Lower lobe of right lung (tissue), 2 donors: ENCODE results near the gene PACRG. TPM values are rescaled to one million over a fixed set of nuclear protein-coding genes. Genes with fewer than 3 reads are reported as not detected.

Source experiments
- ATAC-seq, 2 donors: fragments of 200-7000 bp; cut with Tn5 transposase; one replicate each; pipeline ENCODE4 v1.9.1; 2020 to 2022; ENCODE audit warnings: mild to moderate bottlenecking in 2 of 2, moderate library complexity in 2 of 2
- DNase-seq: peaks from one replicate; pipeline ENCODE4 v3.0.0-alpha.2; 2020
- H3K27ac ChIP-seq: fragments of 200-600 bp; one replicate; pipeline ENCODE4 v1.8.0; 2022
- H3K27me3 ChIP-seq: fragments of 200-600 bp; one replicate; pipeline ENCODE4 v1.8.0; 2022; ENCODE audit warnings: low read depth
- H3K36me3 ChIP-seq: fragments of 200-600 bp; one replicate; pipeline ENCODE4 v1.8.0; 2022; ENCODE audit warnings: mild to moderate bottlenecking
- H3K4me1 ChIP-seq: fragments of 200-600 bp; one replicate; pipeline ENCODE4 v1.8.0; 2022
- H3K4me3 ChIP-seq: fragments of 200-600 bp; one replicate; pipeline ENCODE4 v1.8.0; 2022; ENCODE audit warnings: mild to moderate bottlenecking
- H3K9me3 ChIP-seq: fragments of 200-600 bp; one replicate; pipeline ENCODE4 v1.8.0; 2022
- CTCF ChIP-seq: fragments of 200-600 bp; IDR thresholded peaks from one replicate; pipeline ENCODE4 v1.8.0; 2022; ENCODE audit warnings: antibody characterized with exemption, mild to moderate bottlenecking
- intact Hi-C: fragments of 100-400 bp; cut with DNase I; formaldehyde crosslinking; loops from one replicate; pipeline ENCODE4 v1.11.0; 2022
- total RNA-seq: library from RNA; stranded (reverse); fragmentation: NEBNext Ultra II Directional; extraction: Animal tissue kit (Norgen Biotek cat#: 25700); gene quantifications from one replicate; pipeline ENCODE4 v1.2.1, GENCODE V29; 2021
- donor health status: DM: no; HTN: yes; CAD: no; lungs with severe emphysema.

PACRG gene
- total RNA-seq, 1 donor from 2014 or later, result 5.5 TPM

- Histone ChIP-seq H3K4me3 (no peak overlapping the region), H3K27ac (no peak overlapping the region), H3K27me3 (no peaks in the 10 kb centered on the region), H3K36me3 (no peaks in the 10 kb centered on the region), H3K4me1 (peaks cover 24% of the 10 kb centered on the region), H3K9me3 (no peaks in the 10 kb centered on the region)
- DNase-seq (no peak), ATAC-seq (no peak)
- intact Hi-C loops, result no loop called here
- no peak for TF ChIP-seq CTCF
Observed at GRCh38 chr6:163332575-163332974, 604.8 kb downstream of the PACRG start.

GRCh38 chr6:163333038-163333437, 605.3 kb downstream of the PACRG start:
- Histone ChIP-seq H3K4me3 (no peak overlapping the region), H3K27ac (no peak overlapping the region), H3K9me3 (no peaks in the 10 kb centered on the region), H3K27me3 (no peaks in the 10 kb centered on the region), H3K36me3 (no peaks in the 10 kb centered on the region), H3K4me1 (peaks cover 24% of the 10 kb centered on the region)
- intact Hi-C loops, result no loop called here
- DNase-seq, result no peak
- no peak for ATAC-seq
- TF ChIP-seq CTCF, result no peak

GRCh38 chr6:163333701-163334663, 606.2 kb downstream of the PACRG start:
- ATAC-seq (peak in 1 of 2 donors; percentile 2), DNase-seq (no peak)
- no peaks in the 10 kb centered on the region for H3K9me3 ChIP-seq
- intact Hi-C loops, result no loop called here
- no peak for TF ChIP-seq CTCF
- no peaks in the 10 kb centered on the region for H3K36me3 ChIP-seq
- H3K4me1 ChIP-seq, result peaks cover 24% of the 10 kb centered on the region
- no peak overlapping the region for H3K27ac ChIP-seq
- no peaks in the 10 kb centered on the region for H3K27me3 ChIP-seq
- no peak overlapping the region for H3K4me3 ChIP-seq

- H3K27ac ChIP-seq, result peak overlapping the region; percentile 78
- no peak for TF ChIP-seq CTCF
- ATAC-seq, result no peak
- peaks cover 31% of the 10 kb centered on the region for H3K4me1 ChIP-seq
- DNase-seq, result no peak
- H3K9me3 ChIP-seq, result no peaks in the 10 kb centered on the region
- H3K27me3 ChIP-seq, result no peaks in the 10 kb centered on the region
- H3K4me3 ChIP-seq, result no peak overlapping the region
- no peaks in the 10 kb centered on the region for H3K36me3 ChIP-seq
- intact Hi-C loops, result no loop called here
Observed at GRCh38 chr6:163335056-163335455, 607.3 kb downstream of the PACRG start.

- ATAC-seq, result peak; percentile 28 to 42
- H3K36me3 ChIP-seq, result no peaks in the 10 kb centered on the region
Observed at GRCh38 chr6:163335671-163336545, 608.1 kb downstream of the PACRG start.

More at GRCh38 chr6:163335671-163336545, 608.1 kb downstream of the PACRG start:
- Histone ChIP-seq H3K4me1 (peaks cover 31% of the 10 kb centered on the region), H3K27ac (peak overlapping the region; percentile 78), H3K4me3 (no peak overlapping the region), H3K27me3 (no peaks in the 10 kb centered on the region), H3K9me3 (no peaks in the 10 kb centered on the region)
- DNase-seq, result peak; percentile 64
- no peak for TF ChIP-seq CTCF
- intact Hi-C loops, result no loop called here
